HEK293 (cell line): ENCODE measurements around the gene COA1.
A peak's percentile ranks its signal among the peaks of the same experiment; 100 is the strongest.

Experiments used
- CTCF ChIA-PET: fragments of 350-600 bp; formaldehyde crosslinking; extraction: SDS; loops from one replicate; lab custom pipeline; 2021; ENCODE audit warnings: antibody characterized with exemption; lab: Yijun Ruan, JAX
- POLR2A ChIA-PET: fragments of 300-600 bp; formaldehyde crosslinking; extraction: SDS; loops from one replicate; lab custom pipeline; 2020; ENCODE audit warnings: antibody characterized with exemption, inconsistent platforms; lab: Yijun Ruan, JAX
- H3K27ac ChIP-seq: fragments of 200-500 bp; sonication (Bioruptor generic); 2 replicates; pipeline ENCODE4 v1.5.1; 2014; ENCODE audit warnings: low read depth, low read length, control low read depth, inconsistent platforms; ENCODE audit errors: extremely low read depth
- H3K36me3 ChIP-seq, 2 experiments: fragments of 200-500 bp in 1 of 2; sonication (Bioruptor generic) in 1 of 2; 1 replicate in 1 of 2; 2 replicates in 1 of 2; pipeline ENCODE4 v1.5.1; 2014 to 2017; ENCODE audit warnings: inconsistent platforms in 2 of 2, low read length in 2 of 2; ENCODE audit not compliant: control insufficient read depth in 2 of 2, insufficient read depth in 1 of 2
- H3K4me1 ChIP-seq: fragments of 200-500 bp; sonication (Bioruptor generic); 2 replicates; pipeline ENCODE4 v1.5.1; 2014; ENCODE audit warnings: mild to moderate bottlenecking, low read length, inconsistent platforms; ENCODE audit not compliant: control insufficient read depth, insufficient read depth
- H3K4me3 ChIP-seq: 2 replicates; pipeline ENCODE4 v1.5.1; 2011; ENCODE audit warnings: low read depth, mild to moderate bottlenecking, control low read depth, low read length, moderate library complexity
- H3K9me3 ChIP-seq: fragments of 200-500 bp; sonication (Bioruptor generic); 2 replicates; pipeline ENCODE4 v1.5.1; 2014; ENCODE audit warnings: low read depth, low read length, inconsistent platforms; ENCODE audit not compliant: control insufficient read depth, insufficient read depth
- GLI4 ChIP-seq: fragments of 450-650 bp; formaldehyde crosslinking; IDR thresholded peaks from 2 replicates; pipeline ENCODE4 v1.5.1; 2016; ENCODE audit warnings: missing biosample characterization, missing genetic modification characterization
- MYNN ChIP-seq: fragments of 450-650 bp; formaldehyde crosslinking; IDR thresholded peaks from 2 replicates; pipeline ENCODE4 v1.5.1; 2016; ENCODE audit warnings: missing biosample characterization, missing genetic modification characterization, borderline replicate concordance
- PRDM1 ChIP-seq: fragments of 450-650 bp; formaldehyde crosslinking; IDR thresholded peaks from 2 replicates; pipeline ENCODE4; 2016; ENCODE audit warnings: missing biosample characterization, missing genetic modification characterization
- SALL2 ChIP-seq: fragments of 450-650 bp; formaldehyde crosslinking; IDR thresholded peaks from 2 replicates; pipeline ENCODE4 v1.5.0; 2017; ENCODE audit warnings: missing biosample characterization, mild to moderate bottlenecking, missing genetic modification characterization, borderline replicate concordance
- ZBTB10 ChIP-seq: fragments of 450-650 bp; formaldehyde crosslinking; IDR thresholded peaks from 2 replicates; pipeline ENCODE4 v1.5.1; 2016; ENCODE audit warnings: missing biosample characterization, missing genetic modification characterization
- ZBTB20 ChIP-seq: fragments of 450-650 bp; formaldehyde crosslinking; IDR thresholded peaks from 2 replicates; pipeline ENCODE4 v1.5.1; 2016; ENCODE audit warnings: missing biosample characterization, missing genetic modification characterization
- ZFP3 ChIP-seq: fragments of 450-650 bp; formaldehyde crosslinking; IDR thresholded peaks from 2 replicates; pipeline ENCODE4 v1.5.1; 2016; ENCODE audit warnings: low read depth, missing biosample characterization, missing genetic modification characterization
- ZNF341 ChIP-seq: fragments of 450-650 bp; formaldehyde crosslinking; IDR thresholded peaks from 2 replicates; pipeline ENCODE4; 2016; ENCODE audit warnings: low read depth, missing biosample characterization, missing genetic modification characterization
- ZNF354C ChIP-seq: fragments of 450-650 bp; formaldehyde crosslinking; IDR thresholded peaks from 2 replicates; pipeline ENCODE4 v1.5.1; 2016; ENCODE audit warnings: missing biosample characterization, missing genetic modification characterization, low read depth, borderline replicate concordance
- ZNF624 ChIP-seq: fragments of 450-650 bp; formaldehyde crosslinking; IDR thresholded peaks from 2 replicates; pipeline ENCODE4 v1.5.1; 2017; ENCODE audit warnings: missing biosample characterization, missing genetic modification characterization
- ZNF629 ChIP-seq: fragments of 450-650 bp; formaldehyde crosslinking; IDR thresholded peaks from 2 replicates; pipeline ENCODE4 v1.5.1; 2017; ENCODE audit warnings: missing biosample characterization, missing genetic modification characterization
- ZNF639 ChIP-seq: fragments of 450-650 bp; formaldehyde crosslinking; IDR thresholded peaks from 2 replicates; pipeline ENCODE4 v1.5.1; 2016; ENCODE audit warnings: missing biosample characterization, missing genetic modification characterization
- ZNF837 ChIP-seq: fragments of 450-650 bp; formaldehyde crosslinking; IDR thresholded peaks from 2 replicates; pipeline ENCODE4 v1.5.1; 2016; ENCODE audit warnings: missing biosample characterization, missing genetic modification characterization
- TF ChIP-seq, protein P1 (sequence below): fragments of 450-650 bp; formaldehyde crosslinking; IDR thresholded peaks from 2 replicates; pipeline ENCODE4 v1.5.1; 2016; ENCODE audit warnings: missing biosample characterization, missing genetic modification characterization, borderline replicate concordance
- TF ChIP-seq, protein P2 (sequence below): fragments of 450-650 bp; IDR thresholded peaks from 2 replicates; pipeline ENCODE4 v1.5.1; 2018; ENCODE audit warnings: missing biosample characterization, mild to moderate bottlenecking, missing genetic modification characterization
- TF ChIP-seq, protein P3 (sequence below): fragments of 450-650 bp; formaldehyde crosslinking; IDR thresholded peaks from 2 replicates; pipeline ENCODE4 v1.5.1; 2016; ENCODE audit warnings: missing biosample characterization, missing genetic modification characterization
- TF ChIP-seq, protein P4 (sequence below): fragments of 450-650 bp; formaldehyde crosslinking; IDR thresholded peaks from 2 replicates; pipeline ENCODE4 v1.5.1; 2017; ENCODE audit warnings: missing biosample characterization, mild to moderate bottlenecking, missing genetic modification characterization, moderate library complexity

COA1 gene

DNA sequence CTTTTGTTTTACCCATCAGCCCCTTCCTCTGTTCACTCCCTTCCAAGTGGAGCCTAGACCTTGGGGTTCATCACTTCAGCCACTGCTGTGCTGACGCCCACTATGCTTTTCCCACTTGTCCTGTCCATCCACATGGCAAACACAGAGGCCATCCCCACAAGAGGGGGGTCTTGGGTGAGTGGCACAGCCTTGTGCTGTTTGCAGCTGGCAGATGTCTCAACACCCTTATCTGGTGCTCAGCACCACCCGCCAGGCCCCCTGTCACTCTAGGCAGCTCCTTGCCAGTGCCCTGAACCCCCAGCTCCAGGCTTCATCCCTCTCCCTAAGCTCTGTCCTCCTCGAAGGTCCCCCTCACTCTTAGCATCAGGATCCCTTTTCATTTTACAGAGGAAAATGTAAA lies 42.2 kb upstream of the COA1 start (continued):
- TF ChIP-seq ZNF837 (tag by site-specific recombination) (no peak), SALL2 (no peak), ZNF341 (tag by site-specific recombination) (no peak), ZNF639 (tag by site-specific recombination) (no peak), MYNN (tag by site-specific recombination) (no peak), ZNF629 (tag by site-specific recombination) (no peak), ZBTB20 (tag by site-specific recombination) (no peak), ZNF624 (tag by site-specific recombination) (no peak)
- TF ChIP-seq, protein P1, sequence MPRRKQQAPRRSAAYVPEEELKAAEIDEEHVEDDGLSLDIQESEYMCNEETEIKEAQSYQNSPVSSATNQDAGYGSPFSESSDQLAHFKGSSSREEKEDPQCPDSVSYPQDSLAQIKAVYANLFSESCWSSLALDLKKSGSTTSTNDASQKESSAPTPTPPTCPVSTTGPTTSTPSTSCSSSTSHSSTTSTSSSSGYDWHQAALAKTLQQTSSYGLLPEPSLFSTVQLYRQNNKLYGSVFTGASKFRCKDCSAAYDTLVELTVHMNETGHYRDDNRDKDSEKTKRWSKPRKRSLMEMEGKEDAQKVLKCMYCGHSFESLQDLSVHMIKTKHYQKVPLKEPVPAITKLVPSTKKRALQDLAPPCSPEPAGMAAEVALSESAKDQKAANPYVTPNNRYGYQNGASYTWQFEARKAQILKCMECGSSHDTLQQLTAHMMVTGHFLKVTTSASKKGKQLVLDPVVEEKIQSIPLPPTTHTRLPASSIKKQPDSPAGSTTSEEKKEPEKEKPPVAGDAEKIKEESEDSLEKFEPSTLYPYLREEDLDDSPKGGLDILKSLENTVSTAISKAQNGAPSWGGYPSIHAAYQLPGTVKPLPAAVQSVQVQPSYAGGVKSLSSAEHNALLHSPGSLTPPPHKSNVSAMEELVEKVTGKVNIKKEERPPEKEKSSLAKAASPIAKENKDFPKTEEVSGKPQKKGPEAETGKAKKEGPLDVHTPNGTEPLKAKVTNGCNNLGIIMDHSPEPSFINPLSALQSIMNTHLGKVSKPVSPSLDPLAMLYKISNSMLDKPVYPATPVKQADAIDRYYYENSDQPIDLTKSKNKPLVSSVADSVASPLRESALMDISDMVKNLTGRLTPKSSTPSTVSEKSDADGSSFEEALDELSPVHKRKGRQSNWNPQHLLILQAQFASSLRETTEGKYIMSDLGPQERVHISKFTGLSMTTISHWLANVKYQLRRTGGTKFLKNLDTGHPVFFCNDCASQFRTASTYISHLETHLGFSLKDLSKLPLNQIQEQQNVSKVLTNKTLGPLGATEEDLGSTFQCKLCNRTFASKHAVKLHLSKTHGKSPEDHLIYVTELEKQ (tag by site-specific recombination) = no peak
- TF ChIP-seq, protein P2, sequence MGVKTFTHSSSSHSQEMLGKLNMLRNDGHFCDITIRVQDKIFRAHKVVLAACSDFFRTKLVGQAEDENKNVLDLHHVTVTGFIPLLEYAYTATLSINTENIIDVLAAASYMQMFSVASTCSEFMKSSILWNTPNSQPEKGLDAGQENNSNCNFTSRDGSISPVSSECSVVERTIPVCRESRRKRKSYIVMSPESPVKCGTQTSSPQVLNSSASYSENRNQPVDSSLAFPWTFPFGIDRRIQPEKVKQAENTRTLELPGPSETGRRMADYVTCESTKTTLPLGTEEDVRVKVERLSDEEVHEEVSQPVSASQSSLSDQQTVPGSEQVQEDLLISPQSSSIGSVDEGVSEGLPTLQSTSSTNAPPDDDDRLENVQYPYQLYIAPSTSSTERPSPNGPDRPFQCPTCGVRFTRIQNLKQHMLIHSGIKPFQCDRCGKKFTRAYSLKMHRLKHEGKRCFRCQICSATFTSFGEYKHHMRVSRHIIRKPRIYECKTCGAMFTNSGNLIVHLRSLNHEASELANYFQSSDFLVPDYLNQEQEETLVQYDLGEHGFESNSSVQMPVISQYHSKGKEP (tag by site-specific recombination) = no peak

- ChIA-PET POLR2A (interaction anchor here (0.6 kb wide), 1 partner anchor 73 kb away, joined by 3 read pairs; no protein-coding TSS in a partner anchor), CTCF (interaction anchor here (0.6 kb wide), 1 partner anchor 830 kb away, joined by 3 read pairs; no protein-coding TSS in a partner anchor)
- no peak overlapping the region for H3K4me3 ChIP-seq
- 0 out of 2 replicates have a peak, but pooled peaks cover 3% of the 10 kb centered on the region for H3K4me1 ChIP-seq
- H3K27ac ChIP-seq = no peak overlapping the region
- TF ChIP-seq PRDM1 = 0 out of 2 replicates have a peak, but pooled peaks have one; percentile 37
- TF ChIP-seq GLI4 (tag by site-specific recombination) = no peak
- no peaks in the 10 kb centered on the region for H3K9me3 ChIP-seq
- peaks cover 0 to 21% of the 10 kb centered on the region in 2 experiments; a peak in 1 of 3 replicates for H3K36me3 ChIP-seq
Measured at GRCh38 chr7:43771128-43771527, 41.8 kb upstream of the COA1 start.

GRCh38 chr7:43769791-43770465 lies 40.6 kb upstream of the COA1 start:
- POLR2A ChIA-PET = no interaction called here
- no peak overlapping the region for H3K27ac ChIP-seq
- CTCF ChIA-PET = no interaction called here
- TF ChIP-seq, protein P3, sequence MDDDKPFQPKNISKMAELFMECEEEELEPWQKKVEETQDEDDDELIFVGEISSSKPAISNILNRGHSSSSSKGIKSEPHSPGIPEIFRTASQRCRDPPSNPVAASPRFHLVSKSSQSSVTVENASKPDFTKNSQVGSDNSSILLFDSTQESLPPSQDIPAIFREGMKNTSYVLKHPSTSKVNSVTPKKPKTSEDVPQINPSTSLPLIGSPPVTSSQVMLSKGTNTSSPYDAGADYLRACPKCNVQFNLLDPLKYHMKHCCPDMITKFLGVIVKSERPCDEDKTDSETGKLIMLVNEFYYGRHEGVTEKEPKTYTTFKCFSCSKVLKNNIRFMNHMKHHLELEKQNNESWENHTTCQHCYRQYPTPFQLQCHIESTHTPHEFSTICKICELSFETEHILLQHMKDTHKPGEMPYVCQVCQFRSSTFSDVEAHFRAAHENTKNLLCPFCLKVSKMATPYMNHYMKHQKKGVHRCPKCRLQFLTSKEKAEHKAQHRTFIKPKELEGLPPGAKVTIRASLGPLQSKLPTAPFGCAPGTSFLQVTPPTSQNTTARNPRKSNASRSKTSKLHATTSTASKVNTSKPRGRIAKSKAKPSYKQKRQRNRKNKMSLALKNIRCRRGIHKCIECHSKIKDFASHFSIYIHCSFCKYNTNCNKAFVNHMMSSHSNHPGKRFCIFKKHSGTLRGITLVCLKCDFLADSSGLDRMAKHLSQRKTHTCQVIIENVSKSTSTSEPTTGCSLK = no peak
- TF ChIP-seq, protein P4, sequence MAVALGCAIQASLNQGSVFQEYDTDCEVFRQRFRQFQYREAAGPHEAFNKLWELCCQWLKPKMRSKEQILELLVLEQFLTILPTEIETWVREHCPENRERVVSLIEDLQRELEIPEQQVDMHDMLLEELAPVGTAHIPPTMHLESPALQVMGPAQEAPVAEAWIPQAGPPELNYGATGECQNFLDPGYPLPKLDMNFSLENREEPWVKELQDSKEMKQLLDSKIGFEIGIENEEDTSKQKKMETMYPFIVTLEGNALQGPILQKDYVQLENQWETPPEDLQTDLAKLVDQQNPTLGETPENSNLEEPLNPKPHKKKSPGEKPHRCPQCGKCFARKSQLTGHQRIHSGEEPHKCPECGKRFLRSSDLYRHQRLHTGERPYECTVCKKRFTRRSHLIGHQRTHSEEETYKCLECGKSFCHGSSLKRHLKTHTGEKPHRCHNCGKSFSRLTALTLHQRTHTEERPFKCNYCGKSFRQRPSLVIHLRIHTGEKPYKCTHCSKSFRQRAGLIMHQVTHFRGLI (tag by site-specific recombination) = no peak
- TF ChIP-seq ZBTB10 (tag by site-specific recombination) (no peak), ZNF354C (tag by site-specific recombination) (no peak), ZFP3 (tag by site-specific recombination) (no peak)

More at GRCh38 chr7:43769791-43770465, 40.6 kb upstream of the COA1 start:
- Histone ChIP-seq H3K9me3 (no peaks in the 10 kb centered on the region), H3K4me3 (no peak overlapping the region), H3K36me3 (peaks cover 0 to 21% of the 10 kb centered on the region in 2 experiments; a peak in 1 of 3 replicates), H3K4me1 (peaks cover 7% of the 10 kb centered on the region; the same call in 1 of the 2 replicates)
